Transverse colon (tissue), 4 donors: ENCODE results near the gene RSU1. TPM values are rescaled to one million over a fixed set of nuclear protein-coding genes. Genes with fewer than 3 reads are reported as not detected.

Experiments used
- DNase-seq: peaks from one replicate; pipeline ENCODE4 v3.0.0-alpha.2; 2019
- H3K27ac ChIP-seq, 4 donors: fragments of 200-600 bp; sonication (generic); 2 replicates each; pipeline ENCODE4 v1.5.1; 2016 to 2018; ENCODE audit warnings: inconsistent platforms in 4 of 4
- H3K27me3 ChIP-seq: fragments of 200-600 bp; sonication (generic); 2 replicates; pipeline ENCODE4 v1.5.1; 2017; ENCODE audit warnings: inconsistent platforms
- H3K36me3 ChIP-seq, 4 donors: fragments of 200-600 bp; sonication (generic); 2 replicates each; pipeline ENCODE4 v1.5.1; 2017 to 2019; ENCODE audit warnings: inconsistent platforms in 4 of 4
- H3K4me1 ChIP-seq, 4 donors: fragments of 200-600 bp; sonication (generic); 2 replicates each; pipeline ENCODE4 v1.5.1; 2017 to 2020; ENCODE audit warnings: inconsistent platforms in 4 of 4
- H3K4me3 ChIP-seq, 4 donors: fragments of 200-600 bp; sonication (generic); 1 replicate in 1 of 4; 2 replicates in 3 of 4; pipeline versions ENCODE4 v1.5.1 to v1.6.1; 2017 to 2019; ENCODE audit warnings: inconsistent platforms in 4 of 4
- H3K9me3 ChIP-seq, 2 donors: fragments of 200-600 bp; sonication (generic); 2 replicates each; pipeline ENCODE4 v1.5.1; 2017 to 2019; ENCODE audit warnings: inconsistent platforms in 2 of 2
- EP300 ChIP-seq: sonication (generic); formaldehyde crosslinking; IDR thresholded peaks from one replicate; pipeline ENCODE4 v1.6.1; 2017; ENCODE audit warnings: antibody characterized with exemption, low read depth
- POLR2A ChIP-seq: fragments of 450-650 bp; IDR thresholded peaks from one replicate; pipeline ENCODE4 v1.6.1; 2016; ENCODE audit warnings: antibody characterized with exemption, mild to moderate bottlenecking, moderate library complexity
- POLR2AphosphoS5 ChIP-seq, 3 donors: sonication (generic); formaldehyde crosslinking; IDR thresholded peaks; one replicate each; pipeline ENCODE4 v1.6.1; 2016; ENCODE audit warnings: antibody characterized with exemption in 3 of 3
- WGBS, 2 donors: methylation state at CpG; one replicate each; pipeline ENCODE4 v1.1.5; 2018; ENCODE audit warnings: low coverage in 1 of 2; 5-methylcytosine and 5-hydroxymethylcytosine counted together
- in situ Hi-C, 4 donors: fragments of 200-750 bp; cut with MboI; loops; one replicate each; pipeline versions ENCODE4 v1.15.0 to v1.15.1; 2017; ENCODE audit warnings: low sequenced_read_pairs in 3 of 4, low pct_ligation_motif_present in 1 of 4, low pct_unique_long_range_greater_than_20kb in 1 of 4
- intact Hi-C: fragments of 100-400 bp; cut with DNase I; formaldehyde crosslinking; loops from one replicate; pipeline ENCODE4 v1.15.1; 2023; ENCODE audit warnings: low total_unique reads
- total RNA-seq, 4 donors: library from RNA; depleted of rRNA; stranded (reverse); fragments of >200 nt; gene quantifications; one replicate each; pipeline ENCODE4 v1.1.0, GENCODE V29; 2016
- TF ChIP-seq, protein P1 (sequence below), 5 experiments: fragments of 200-600 bp in 3 of 5; fragments of 450-650 bp in 2 of 5; sonication (generic) in 3 of 5; IDR thresholded peaks; 1 replicate in 2 of 5; 2 replicates in 3 of 5; pipeline ENCODE4 v1.5.1; 2016 to 2017; ENCODE audit warnings: antibody characterized with exemption in 5 of 5, inconsistent platforms in 3 of 5, mild to moderate bottlenecking in 2 of 5, moderate library complexity in 1 of 5

RSU1 gene
- total RNA-seq, 4 donors from 2014 or later = 25.9 to 132 (median 67.0) TPM

DNA sequence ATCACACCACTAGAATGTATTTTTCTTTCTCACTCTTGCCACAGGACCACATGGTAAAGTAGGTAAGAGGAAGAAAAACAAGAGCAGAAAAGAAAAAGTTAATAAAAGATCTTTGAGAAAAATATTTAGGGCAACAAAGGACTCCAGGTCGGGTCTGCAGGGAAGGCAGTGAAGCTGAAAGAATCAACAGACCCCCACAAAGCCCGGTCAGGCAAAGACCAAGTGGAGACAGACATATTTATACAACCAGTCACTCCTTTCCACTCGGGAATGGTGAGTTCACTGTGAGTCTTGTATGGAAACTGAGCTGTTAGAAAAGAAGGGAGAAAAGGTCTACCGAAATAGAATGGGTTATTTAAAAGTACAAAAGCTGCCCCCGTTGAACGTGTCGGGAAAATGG is 28.0 kb downstream of the RSU1 start:
- WGBS, 2 donors = 48 to 82% methylated on average over 2 to 7 of the region's 7 CpGs
- intact Hi-C loops (no loop called here), in situ Hi-C loops (loop anchor here in 2 of 4 donors (25.0 kb wide), 1 partner anchor 902 kb away; no protein-coding TSS in a partner anchor)
- H3K27ac ChIP-seq = no peak overlapping the region
- DNase-seq = no peak
- no peaks in the 10 kb centered on the region for H3K27me3 ChIP-seq
- no peaks in the 10 kb centered on the region for H3K36me3 ChIP-seq
- no peaks in the 10 kb centered on the region for H3K9me3 ChIP-seq
- H3K4me1 ChIP-seq = peaks cover 0 to 6% (median 0%) of the 10 kb centered on the region in 4 donors
- TF ChIP-seq, protein P1, sequence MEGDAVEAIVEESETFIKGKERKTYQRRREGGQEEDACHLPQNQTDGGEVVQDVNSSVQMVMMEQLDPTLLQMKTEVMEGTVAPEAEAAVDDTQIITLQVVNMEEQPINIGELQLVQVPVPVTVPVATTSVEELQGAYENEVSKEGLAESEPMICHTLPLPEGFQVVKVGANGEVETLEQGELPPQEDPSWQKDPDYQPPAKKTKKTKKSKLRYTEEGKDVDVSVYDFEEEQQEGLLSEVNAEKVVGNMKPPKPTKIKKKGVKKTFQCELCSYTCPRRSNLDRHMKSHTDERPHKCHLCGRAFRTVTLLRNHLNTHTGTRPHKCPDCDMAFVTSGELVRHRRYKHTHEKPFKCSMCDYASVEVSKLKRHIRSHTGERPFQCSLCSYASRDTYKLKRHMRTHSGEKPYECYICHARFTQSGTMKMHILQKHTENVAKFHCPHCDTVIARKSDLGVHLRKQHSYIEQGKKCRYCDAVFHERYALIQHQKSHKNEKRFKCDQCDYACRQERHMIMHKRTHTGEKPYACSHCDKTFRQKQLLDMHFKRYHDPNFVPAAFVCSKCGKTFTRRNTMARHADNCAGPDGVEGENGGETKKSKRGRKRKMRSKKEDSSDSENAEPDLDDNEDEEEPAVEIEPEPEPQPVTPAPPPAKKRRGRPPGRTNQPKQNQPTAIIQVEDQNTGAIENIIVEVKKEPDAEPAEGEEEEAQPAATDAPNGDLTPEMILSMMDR (IDR thresholded peaks at IDR 0.05) = no peak
- no peak for TF ChIP-seq EP300
- TF ChIP-seq POLR2AphosphoS5 (IDR thresholded peaks at IDR 0.05) = no peak
- no peak for TF ChIP-seq POLR2A
- no peak overlapping the region for H3K4me3 ChIP-seq

DNA sequence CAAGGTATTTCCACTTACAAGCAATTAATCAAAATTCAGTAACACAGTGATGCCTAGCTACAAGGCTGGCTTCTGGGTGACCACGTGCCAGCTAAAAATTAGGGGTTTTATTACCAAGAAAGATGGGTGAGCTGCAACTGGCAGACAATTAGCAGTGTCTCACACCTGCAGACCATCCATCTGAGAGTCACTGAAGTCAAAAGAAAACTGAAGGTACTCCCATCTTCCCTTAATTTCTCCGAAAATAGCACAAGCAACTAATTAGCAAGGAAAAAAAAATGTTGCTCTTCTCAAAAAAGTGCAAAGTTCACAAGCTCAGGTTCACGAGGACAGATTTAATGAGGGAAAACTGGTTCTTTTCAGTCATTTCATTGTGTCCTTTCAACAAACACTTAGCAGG is 28.4 kb downstream of the RSU1 start:
- in situ Hi-C loops = loop anchor here in 2 of 4 donors (25.0 kb wide), 1 partner anchor 901 kb away; no protein-coding TSS in a partner anchor
- intact Hi-C loops = no loop called here

DNA sequence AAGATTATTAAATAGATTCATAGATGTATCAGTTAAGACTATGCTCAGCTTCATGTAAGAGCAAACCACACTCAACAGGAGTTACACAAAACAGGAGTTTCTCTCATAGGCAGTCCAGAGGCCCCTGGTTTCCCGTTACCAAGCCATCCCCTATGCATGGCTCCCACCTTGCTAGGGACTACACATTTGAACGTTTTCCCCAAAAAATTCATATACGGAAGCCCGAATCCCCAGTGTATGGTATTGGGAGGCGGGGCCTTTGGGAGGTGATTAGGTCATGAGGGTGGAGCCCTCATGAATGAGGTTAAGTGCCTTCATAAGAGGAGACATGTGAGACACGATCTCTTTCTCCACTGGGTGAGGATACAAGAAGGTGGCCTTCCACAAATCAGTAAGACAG is 29.1 kb downstream of the RSU1 start:
- H3K36me3 ChIP-seq = no peaks in the 10 kb centered on the region
- no peaks in the 10 kb centered on the region for H3K9me3 ChIP-seq
- H3K4me1 ChIP-seq = no peaks in the 10 kb centered on the region
- H3K27ac ChIP-seq = no peak overlapping the region
- DNase-seq = no peak
- intact Hi-C loops (no loop called here), in situ Hi-C loops (loop anchor here in 2 of 4 donors (25.0 kb wide), 1 partner anchor 901 kb away; no protein-coding TSS in a partner anchor)
- H3K4me3 ChIP-seq = no peak overlapping the region
- 74% methylated on average over 6 of the region's 6 CpGs; no CpG with 5 or more reads in 1 of the 2 donors for WGBS, 2 donors
- TF ChIP-seq POLR2AphosphoS5 (IDR thresholded peaks at IDR 0.05) (no peak), EP300 (no peak), POLR2A (no peak)
- TF ChIP-seq, protein P1 (IDR thresholded peaks at IDR 0.05) = no peak
- no peaks in the 10 kb centered on the region for H3K27me3 ChIP-seq

More for the DNA sequence above, 28.4 kb downstream of the RSU1 start:
- Histone ChIP-seq H3K27ac (no peak overlapping the region), H3K36me3 (no peaks in the 10 kb centered on the region), H3K4me1 (peaks cover 0 to 2% (median 0%) of the 10 kb centered on the region in 4 donors), H3K9me3 (no peaks in the 10 kb centered on the region), H3K27me3 (no peaks in the 10 kb centered on the region), H3K4me3 (no peak overlapping the region)
- no peak for TF ChIP-seq EP300
- TF ChIP-seq POLR2A = no peak
- no peak for TF ChIP-seq POLR2AphosphoS5 (IDR thresholded peaks at IDR 0.05)
- 81 to 92% methylated on average over 3 of the region's 3 CpGs for WGBS, 2 donors
- DNase-seq = no peak

DNA sequence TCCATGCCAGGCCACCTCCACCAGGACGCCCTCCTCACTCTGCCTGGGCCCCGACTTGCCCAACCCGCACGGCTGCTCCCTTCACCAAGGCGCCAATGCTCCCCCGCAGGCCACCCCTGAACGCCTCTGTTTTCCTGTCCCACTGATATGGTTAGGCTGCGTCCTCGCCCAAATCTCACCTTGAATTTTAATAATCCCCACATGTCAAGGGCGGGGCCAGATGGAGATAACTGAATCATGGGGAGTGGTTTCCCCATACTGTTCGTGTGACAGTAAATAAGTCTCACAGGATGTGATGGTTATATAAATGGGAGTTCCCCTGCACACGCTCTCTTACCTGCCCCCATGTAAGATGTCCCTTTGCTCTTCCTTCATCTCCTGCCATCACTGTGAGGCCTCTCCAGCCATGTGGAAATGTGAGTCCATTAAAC is 29.8 kb downstream of the RSU1 start:
- Histone ChIP-seq H3K9me3 (no peaks in the 10 kb centered on the region), H3K27ac (no peak overlapping the region), H3K27me3 (no peaks in the 10 kb centered on the region), H3K4me1 (no peaks in the 10 kb centered on the region), H3K4me3 (no peak overlapping the region), H3K36me3 (no peaks in the 10 kb centered on the region)
- WGBS, 2 donors = 75 to 90% methylated on average over 5 to 12 of the region's 12 CpGs
- intact Hi-C loops = no loop called here
- no peak for DNase-seq
- in situ Hi-C loops = loop anchor here in 2 of 4 donors (25.0 kb wide), 1 partner anchor 900 kb away; no protein-coding TSS in a partner anchor
- no peak for TF ChIP-seq POLR2AphosphoS5 (IDR thresholded peaks at IDR 0.05)
- no peak for TF ChIP-seq EP300
- TF ChIP-seq, protein P1 (IDR thresholded peaks at IDR 0.05) = no peak
- no peak for TF ChIP-seq POLR2A
